GM12874 (cell line): ENCODE data around the gene RCC2.
A peak's percentile ranks its signal among the peaks of the same experiment; 100 is the strongest.

Experiments used
- TF ChIP-seq, protein P1 (sequence below): IDR thresholded peaks from 2 replicates; pipeline ENCODE4 v1.5.1; 2011; ENCODE audit warnings: low read depth, mild to moderate bottlenecking, control low read depth, low read length, moderate library complexity; ENCODE audit not compliant: insufficient read depth

The RCC2 gene

GRCh38 chr1:17439250-17440073 is at the start of gene RCC2:
Gene RCC2 (minus strand): TSS chr1:17439677. CDS start chr1:17438514, 1,163 bp downstream.
- TF ChIP-seq, protein P1, sequence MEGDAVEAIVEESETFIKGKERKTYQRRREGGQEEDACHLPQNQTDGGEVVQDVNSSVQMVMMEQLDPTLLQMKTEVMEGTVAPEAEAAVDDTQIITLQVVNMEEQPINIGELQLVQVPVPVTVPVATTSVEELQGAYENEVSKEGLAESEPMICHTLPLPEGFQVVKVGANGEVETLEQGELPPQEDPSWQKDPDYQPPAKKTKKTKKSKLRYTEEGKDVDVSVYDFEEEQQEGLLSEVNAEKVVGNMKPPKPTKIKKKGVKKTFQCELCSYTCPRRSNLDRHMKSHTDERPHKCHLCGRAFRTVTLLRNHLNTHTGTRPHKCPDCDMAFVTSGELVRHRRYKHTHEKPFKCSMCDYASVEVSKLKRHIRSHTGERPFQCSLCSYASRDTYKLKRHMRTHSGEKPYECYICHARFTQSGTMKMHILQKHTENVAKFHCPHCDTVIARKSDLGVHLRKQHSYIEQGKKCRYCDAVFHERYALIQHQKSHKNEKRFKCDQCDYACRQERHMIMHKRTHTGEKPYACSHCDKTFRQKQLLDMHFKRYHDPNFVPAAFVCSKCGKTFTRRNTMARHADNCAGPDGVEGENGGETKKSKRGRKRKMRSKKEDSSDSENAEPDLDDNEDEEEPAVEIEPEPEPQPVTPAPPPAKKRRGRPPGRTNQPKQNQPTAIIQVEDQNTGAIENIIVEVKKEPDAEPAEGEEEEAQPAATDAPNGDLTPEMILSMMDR, result peak; percentile 31

- TF ChIP-seq, protein P1, result no peak
Observed at GRCh38 chr1:17486242-17486641, 46.8 kb upstream of the RCC2 start.

GRCh38 chr1:17485281-17485680 is 45.8 kb upstream of the RCC2 start:
- TF ChIP-seq, protein P1, result peak; percentile 32; the same call in 1 of the 2 replicates

- TF ChIP-seq, protein P1, result no peak
Observed at GRCh38 chr1:17480846-17481245, 41.4 kb upstream of the RCC2 start.

- TF ChIP-seq, protein P1, result no peak
Observed at GRCh38 chr1:17475752-17476151, 36.3 kb upstream of the RCC2 start.

GRCh38 chr1:17472814-17473213 is 33.3 kb upstream of the RCC2 start:
- TF ChIP-seq, protein P1, result no peak

DNA sequence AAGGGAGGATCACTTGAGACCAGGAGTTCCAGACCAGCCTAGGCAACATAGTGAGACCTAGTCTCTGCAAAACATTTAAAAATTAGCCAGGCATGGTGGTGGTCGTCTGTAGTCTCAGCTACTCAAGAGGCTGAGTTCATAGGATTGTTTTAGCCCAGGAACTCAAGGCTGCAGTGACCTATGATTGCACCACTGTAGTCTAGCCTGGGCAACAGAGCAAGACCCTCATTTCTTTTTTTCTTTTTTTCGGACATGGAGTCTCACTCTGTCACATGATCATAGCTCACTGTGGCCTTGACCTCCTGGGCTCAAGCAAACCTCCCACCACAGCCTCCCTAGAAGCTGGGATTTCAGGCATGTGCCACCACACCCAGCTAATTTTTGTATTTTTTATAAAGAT is 31.9 kb upstream of the RCC2 start:
- TF ChIP-seq, protein P1, result no peak
